Peyer's patch (tissue), 4 donors: ENCODE data around the gene NSUN6.

Experiments
- CTCF ChIP-seq, 6 experiments: fragments of 450-650 bp in 4 of 6; fragments of 200-600 bp in 2 of 6; sonication (generic) in 1 of 6; IDR thresholded peaks; one replicate each; pipeline ENCODE4 v1.5.1; 2017 to 2019; ENCODE audit warnings: antibody characterized with exemption in 6 of 6, mild to moderate bottlenecking in 3 of 6, moderate library complexity in 1 of 6
- POLR2A ChIP-seq, 2 donors: fragments of 450-650 bp; IDR thresholded peaks; one replicate each; pipeline ENCODE4 v1.5.1; 2017; ENCODE audit warnings: antibody characterized with exemption in 2 of 2, mild to moderate bottlenecking in 2 of 2, moderate library complexity in 2 of 2

GRCh38 chr10:18625886-18626285 is 25.5 kb downstream of the NSUN6 start:
- TF ChIP-seq CTCF (IDR thresholded peaks at IDR 0.05): no peak
- no peak for TF ChIP-seq POLR2A (IDR thresholded peaks at IDR 0.05)
